ENCODE results near the gene ADGRA1.

DNA sequence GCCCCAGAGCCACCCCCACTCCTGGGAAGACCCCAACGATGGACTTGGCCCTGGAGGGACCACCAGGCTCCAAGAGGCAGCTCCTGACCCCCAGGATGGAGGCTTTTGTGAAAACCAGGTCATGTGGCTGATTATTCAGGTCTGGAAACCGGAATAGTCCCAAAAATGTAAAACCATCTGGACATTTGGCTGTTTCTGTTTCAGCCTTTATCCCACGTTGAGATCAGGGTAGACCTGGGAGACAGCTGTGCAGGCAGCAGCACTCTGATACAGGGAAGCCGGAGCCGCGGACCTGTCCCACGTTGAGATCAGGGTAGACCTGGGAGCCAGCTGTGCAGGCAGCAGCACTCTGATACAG is 7.1 kb upstream of the ADGRA1 start:
- TF ChIP-seq, protein P1, sequence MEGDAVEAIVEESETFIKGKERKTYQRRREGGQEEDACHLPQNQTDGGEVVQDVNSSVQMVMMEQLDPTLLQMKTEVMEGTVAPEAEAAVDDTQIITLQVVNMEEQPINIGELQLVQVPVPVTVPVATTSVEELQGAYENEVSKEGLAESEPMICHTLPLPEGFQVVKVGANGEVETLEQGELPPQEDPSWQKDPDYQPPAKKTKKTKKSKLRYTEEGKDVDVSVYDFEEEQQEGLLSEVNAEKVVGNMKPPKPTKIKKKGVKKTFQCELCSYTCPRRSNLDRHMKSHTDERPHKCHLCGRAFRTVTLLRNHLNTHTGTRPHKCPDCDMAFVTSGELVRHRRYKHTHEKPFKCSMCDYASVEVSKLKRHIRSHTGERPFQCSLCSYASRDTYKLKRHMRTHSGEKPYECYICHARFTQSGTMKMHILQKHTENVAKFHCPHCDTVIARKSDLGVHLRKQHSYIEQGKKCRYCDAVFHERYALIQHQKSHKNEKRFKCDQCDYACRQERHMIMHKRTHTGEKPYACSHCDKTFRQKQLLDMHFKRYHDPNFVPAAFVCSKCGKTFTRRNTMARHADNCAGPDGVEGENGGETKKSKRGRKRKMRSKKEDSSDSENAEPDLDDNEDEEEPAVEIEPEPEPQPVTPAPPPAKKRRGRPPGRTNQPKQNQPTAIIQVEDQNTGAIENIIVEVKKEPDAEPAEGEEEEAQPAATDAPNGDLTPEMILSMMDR (IDR thresholded peaks at IDR 0.05 in 4 of 5, conservative IDR thresholded peaks at IDR 0.05 in 1 of 5), result no peak
- TF ChIP-seq POLR2A (IDR thresholded peaks at IDR 0.05), result no peak

Measured in gastrocnemius medialis (tissue), 4 donors.